ENCODE data around the gene TRIP12.
A peak's percentile ranks its signal among the peaks of the same experiment; 100 is the strongest.
"Not testable (repeated sequence)": the region's sequence is repeated elsewhere in the genome, so short reads cannot be mapped to it uniquely, and the experiment has no call there.

Gene TRIP12

GRCh38 chr2:229869226-229869625 lies 52.6 kb downstream of the TRIP12 start:
- no peaks in the 10 kb centered on the region for H3K27me3 Mint-ChIP-seq
- peaks cover 76% of the 10 kb centered on the region for H3K4me1 Mint-ChIP-seq
- no peaks in the 10 kb centered on the region for H3K9me3 Mint-ChIP-seq
- H3K27ac Mint-ChIP-seq: peak overlapping the region; percentile 76
- H3K36me3 Mint-ChIP-seq: peaks cover 30% of the 10 kb centered on the region
- H3K4me3 Mint-ChIP-seq: no peak overlapping the region

GRCh38 chr2:229868794-229869193 lies 53.0 kb downstream of the TRIP12 start:
- H3K4me3 Mint-ChIP-seq: no peak overlapping the region
- no peaks in the 10 kb centered on the region for H3K27me3 Mint-ChIP-seq
- peaks cover 76% of the 10 kb centered on the region for H3K4me1 Mint-ChIP-seq
- H3K9me3 Mint-ChIP-seq: no peaks in the 10 kb centered on the region
- H3K36me3 Mint-ChIP-seq: peaks cover 30% of the 10 kb centered on the region
- H3K27ac Mint-ChIP-seq: peak overlapping the region; percentile 76

DNA sequence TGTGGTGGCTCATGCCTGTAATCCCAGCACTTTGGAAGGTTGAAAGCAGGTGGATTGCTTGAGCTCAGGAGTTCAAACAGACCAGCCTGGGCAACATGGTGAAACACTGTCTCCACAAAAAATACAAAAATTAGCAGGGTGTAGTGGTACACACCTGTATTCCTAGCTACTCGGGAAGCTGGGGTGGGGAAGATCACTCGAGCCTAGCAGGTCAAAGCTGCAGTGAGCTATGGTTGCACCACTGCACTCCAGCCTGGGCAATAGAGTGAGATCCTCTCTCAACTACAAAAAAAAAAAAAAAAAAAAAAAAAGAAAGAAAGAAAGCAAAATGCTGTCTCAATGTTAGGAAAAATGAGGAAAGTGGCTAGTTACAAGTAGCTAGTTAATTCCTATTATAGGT lies 56.8 kb downstream of the TRIP12 start:
- Mint-ChIP-seq H3K4me1 (peaks cover 70% of the 10 kb centered on the region), H3K9me3 (no peaks in the 10 kb centered on the region), H3K27ac (no peak overlapping the region), H3K27me3 (no peaks in the 10 kb centered on the region), H3K4me3 (no peak overlapping the region), H3K36me3 (peaks cover 19% of the 10 kb centered on the region)

GRCh38 chr2:229861431-229861830 lies 60.4 kb downstream of the TRIP12 start:
- H3K27ac Mint-ChIP-seq: peak overlapping the region; percentile 66
- H3K27me3 Mint-ChIP-seq: no peaks in the 10 kb centered on the region
- no peaks in the 10 kb centered on the region for H3K9me3 Mint-ChIP-seq
- peaks cover 24% of the 10 kb centered on the region for H3K36me3 Mint-ChIP-seq
- H3K4me3 Mint-ChIP-seq: no peak overlapping the region
- peaks cover 67% of the 10 kb centered on the region for H3K4me1 Mint-ChIP-seq

- no peak overlapping the region for H3K27ac Mint-ChIP-seq
- no peaks in the 10 kb centered on the region for H3K27me3 Mint-ChIP-seq
- H3K36me3 Mint-ChIP-seq: peaks cover 28% of the 10 kb centered on the region
- no peak overlapping the region for H3K4me3 Mint-ChIP-seq
- H3K9me3 Mint-ChIP-seq: no peaks in the 10 kb centered on the region
- H3K4me1 Mint-ChIP-seq: peaks cover 64% of the 10 kb centered on the region
Measured at GRCh38 chr2:229860334-229860733, 61.5 kb downstream of the TRIP12 start.

GRCh38 chr2:229858351-229858750 lies 63.5 kb downstream of the TRIP12 start:
- H3K9me3 Mint-ChIP-seq: no peaks in the 10 kb centered on the region
- H3K4me3 Mint-ChIP-seq: no peak overlapping the region
- H3K27ac Mint-ChIP-seq: peak overlapping the region; percentile 76
- H3K36me3 Mint-ChIP-seq: peaks cover 30% of the 10 kb centered on the region
- no peaks in the 10 kb centered on the region for H3K27me3 Mint-ChIP-seq
- peaks cover 61% of the 10 kb centered on the region for H3K4me1 Mint-ChIP-seq

DNA sequence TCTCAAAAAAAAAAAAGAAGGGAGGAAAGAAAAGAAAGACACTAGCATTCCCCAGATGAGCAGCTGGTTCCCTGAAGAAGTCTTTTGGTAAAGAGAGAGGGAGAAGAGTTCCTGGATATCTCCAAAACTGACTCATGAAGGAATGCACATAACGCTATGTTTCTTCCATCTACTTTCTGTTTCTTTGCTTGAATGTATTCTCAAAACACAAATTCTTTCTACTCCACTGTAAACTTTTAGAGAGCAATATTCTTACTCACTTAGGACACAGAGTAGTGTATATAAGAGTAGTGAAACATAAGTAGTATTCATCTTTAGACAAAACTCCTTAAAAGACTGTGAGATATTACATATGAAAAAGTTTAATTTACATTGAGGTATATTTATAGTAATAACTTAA lies 64.2 kb downstream of the TRIP12 start:
- H3K9me3 Mint-ChIP-seq: no peaks in the 10 kb centered on the region
- no peak overlapping the region for H3K4me3 Mint-ChIP-seq
- H3K27ac Mint-ChIP-seq: peak overlapping the region; percentile 76
- H3K27me3 Mint-ChIP-seq: no peaks in the 10 kb centered on the region
- peaks cover 65% of the 10 kb centered on the region for H3K4me1 Mint-ChIP-seq
- H3K36me3 Mint-ChIP-seq: peaks cover 29% of the 10 kb centered on the region

- Mint-ChIP-seq H3K27me3 (no peaks in the 10 kb centered on the region), H3K27ac (peak overlapping the region; percentile 35), H3K9me3 (no peaks in the 10 kb centered on the region), H3K4me1 (peaks cover 72% of the 10 kb centered on the region), H3K36me3 (peaks cover 32% of the 10 kb centered on the region), H3K4me3 (no peak overlapping the region)
Measured at GRCh38 chr2:229856413-229856812, 65.4 kb downstream of the TRIP12 start.

DNA sequence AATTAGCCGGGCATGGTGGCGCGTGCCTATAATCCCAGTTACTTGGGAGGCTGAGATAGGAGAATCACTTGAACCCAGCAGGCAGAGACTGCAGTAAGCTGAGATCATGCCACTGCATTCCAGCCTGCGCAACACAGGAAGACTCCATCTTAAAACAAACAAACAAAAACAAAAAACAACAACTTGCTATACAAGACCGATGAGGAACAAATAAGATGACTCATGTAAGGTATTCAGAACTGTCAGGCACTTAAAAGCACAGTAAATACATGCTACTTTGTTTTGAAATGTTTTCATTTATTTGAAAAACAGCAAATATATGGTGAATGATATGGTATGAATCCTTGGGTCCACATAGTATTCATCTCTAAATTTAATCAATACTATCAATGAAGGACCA lies 66.7 kb downstream of the TRIP12 start:
- H3K27me3 Mint-ChIP-seq: no peaks in the 10 kb centered on the region
- H3K36me3 Mint-ChIP-seq: peaks cover 30% of the 10 kb centered on the region
- H3K9me3 Mint-ChIP-seq: no peaks in the 10 kb centered on the region
- H3K4me1 Mint-ChIP-seq: peaks cover 71% of the 10 kb centered on the region
- no peak overlapping the region for H3K4me3 Mint-ChIP-seq
- no peak overlapping the region for H3K27ac Mint-ChIP-seq

DNA sequence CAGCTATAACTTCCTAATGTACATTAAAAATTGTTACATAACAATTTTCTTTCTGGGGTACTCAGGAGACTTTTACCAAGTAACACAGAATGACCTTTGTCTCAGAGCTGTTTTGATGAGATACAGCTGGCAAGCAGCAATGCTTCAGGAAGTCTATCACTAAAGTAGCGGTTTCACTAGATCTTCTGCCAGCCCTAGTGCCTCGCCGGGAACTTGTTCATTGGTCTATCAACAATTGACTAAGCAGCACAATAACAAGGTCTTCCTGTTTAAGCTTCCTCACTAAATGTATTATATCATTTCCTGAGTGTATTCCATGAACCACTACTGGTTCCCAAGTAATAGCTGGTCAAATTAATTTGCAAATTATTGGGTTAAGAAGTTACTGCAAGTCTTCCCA lies 69.2 kb downstream of the TRIP12 start:
- Mint-ChIP-seq H3K9me3 (no peaks in the 10 kb centered on the region), H3K27me3 (no peaks in the 10 kb centered on the region), H3K36me3 (peaks cover 29% of the 10 kb centered on the region), H3K4me3 (peak overlapping the region; percentile 52), H3K4me1 (peaks cover 81% of the 10 kb centered on the region), H3K27ac (peak overlapping the region; percentile 87)

DNA sequence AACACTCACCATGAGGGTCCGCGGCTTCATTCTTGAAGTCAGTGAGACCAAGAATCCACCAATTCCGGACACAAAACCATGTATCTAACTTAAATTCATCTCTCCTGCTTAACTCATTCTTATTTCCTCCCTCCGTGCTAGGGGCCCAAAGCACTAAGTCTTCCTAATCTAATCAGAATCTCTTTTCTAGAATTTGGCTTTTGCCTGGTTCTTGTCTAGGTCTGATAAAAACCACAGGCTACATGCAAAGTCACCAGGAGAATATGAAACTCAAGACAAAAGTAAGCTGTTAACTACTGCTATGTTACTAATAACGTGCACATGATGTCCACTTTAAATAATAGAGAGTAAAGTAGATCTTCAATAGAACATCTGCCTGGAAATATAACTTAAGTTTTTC lies 69.9 kb downstream of the TRIP12 start:
- peak overlapping the region; percentile 81 for H3K27ac Mint-ChIP-seq
- no peaks in the 10 kb centered on the region for H3K27me3 Mint-ChIP-seq
- peak overlapping the region; percentile 70 for H3K4me3 Mint-ChIP-seq
- peaks cover 24% of the 10 kb centered on the region for H3K36me3 Mint-ChIP-seq
- no peaks in the 10 kb centered on the region for H3K9me3 Mint-ChIP-seq
- peaks cover 80% of the 10 kb centered on the region for H3K4me1 Mint-ChIP-seq

DNA sequence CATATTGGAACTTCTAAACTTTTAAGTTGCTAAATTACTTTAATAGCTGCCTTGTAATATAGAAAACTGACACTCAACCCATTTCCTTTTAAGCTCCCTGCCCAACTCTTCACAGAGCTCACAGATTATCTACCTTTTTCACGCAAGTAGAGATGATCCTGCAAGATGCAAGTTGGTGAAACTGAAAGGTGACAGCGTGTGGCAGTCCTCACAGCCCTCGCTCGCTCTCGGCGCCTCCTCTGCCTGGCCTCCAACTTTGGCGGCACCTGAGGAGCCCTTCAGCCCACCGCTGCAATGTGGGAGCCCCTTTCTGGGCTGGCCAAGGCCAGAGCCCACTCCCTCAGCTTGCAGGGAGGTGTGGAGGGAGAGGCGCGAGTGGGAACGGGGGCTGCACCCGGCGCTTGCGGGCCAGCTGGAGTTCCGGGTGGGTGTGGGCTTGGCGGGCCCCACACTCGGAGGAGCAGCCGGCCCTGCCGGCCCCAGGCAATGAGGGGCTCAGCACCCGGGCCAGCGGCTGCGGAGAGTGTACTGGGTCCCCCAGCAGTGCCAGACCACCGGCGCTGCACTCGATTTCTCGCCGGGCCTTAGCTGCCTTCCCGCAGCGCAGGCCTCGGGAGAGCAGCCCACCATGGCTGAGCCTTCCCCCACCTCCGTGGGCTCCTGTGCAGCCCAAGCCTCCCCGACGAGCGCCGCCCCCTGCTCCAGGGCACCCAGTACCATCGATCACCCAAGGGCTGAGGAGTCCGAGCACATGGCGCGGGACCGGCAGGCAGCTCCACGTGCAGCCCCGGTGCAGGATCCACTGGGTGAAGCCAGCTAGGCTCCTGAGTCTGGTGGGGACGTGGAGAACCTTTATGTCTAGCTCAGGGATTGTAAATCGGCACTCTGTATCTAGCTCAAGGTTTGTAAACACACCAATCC lies 71.2 kb downstream of the TRIP12 start:
- not testable (repeated sequence) for H3K9me3 Mint-ChIP-seq, H3K27ac Mint-ChIP-seq, H3K27me3 Mint-ChIP-seq, H3K4me3 Mint-ChIP-seq
- Mint-ChIP-seq H3K36me3 (peaks cover 22% of the 10 kb centered on the region), H3K4me1 (peaks cover 74% of the 10 kb centered on the region)

GRCh38 chr2:229849073-229849472 lies 72.7 kb downstream of the TRIP12 start:
- Mint-ChIP-seq H3K27ac (peak overlapping the region; percentile 93), H3K4me3 (peak overlapping the region; percentile 52), H3K27me3 (no peaks in the 10 kb centered on the region), H3K36me3 (peaks cover 21% of the 10 kb centered on the region), H3K9me3 (no peaks in the 10 kb centered on the region), H3K4me1 (peaks cover 81% of the 10 kb centered on the region)

GRCh38 chr2:229843613-229844012 lies 78.2 kb downstream of the TRIP12 start:
- Mint-ChIP-seq H3K4me3 (no peak overlapping the region), H3K36me3 (peaks cover 25% of the 10 kb centered on the region), H3K9me3 (no peaks in the 10 kb centered on the region), H3K27ac (no peak overlapping the region), H3K4me1 (peaks cover 70% of the 10 kb centered on the region), H3K27me3 (no peaks in the 10 kb centered on the region)

DNA sequence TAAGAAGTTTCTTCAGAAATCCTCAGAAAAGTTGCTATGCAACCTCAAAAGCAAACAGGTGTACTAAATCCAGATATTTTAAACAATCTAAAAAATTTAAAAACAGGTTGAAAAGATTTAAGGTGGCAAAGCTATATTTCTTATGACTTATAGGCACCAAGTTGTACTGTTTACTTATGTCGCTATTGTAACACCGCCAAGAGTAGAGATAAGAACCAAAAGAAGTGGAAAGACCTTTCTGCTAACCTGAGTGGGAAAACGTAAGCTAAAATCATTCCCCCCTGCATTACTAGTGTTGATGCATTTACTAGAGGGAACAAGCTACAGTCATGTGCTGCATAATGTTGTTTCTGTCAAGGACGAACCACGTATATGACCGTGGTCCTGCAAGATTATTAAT lies 83.1 kb downstream of the TRIP12 start:
- Mint-ChIP-seq H3K4me3 (no peak overlapping the region), H3K9me3 (no peaks in the 10 kb centered on the region), H3K27me3 (no peaks in the 10 kb centered on the region), H3K36me3 (peaks cover 21% of the 10 kb centered on the region), H3K4me1 (peaks cover 81% of the 10 kb centered on the region), H3K27ac (no peak overlapping the region)

DNA sequence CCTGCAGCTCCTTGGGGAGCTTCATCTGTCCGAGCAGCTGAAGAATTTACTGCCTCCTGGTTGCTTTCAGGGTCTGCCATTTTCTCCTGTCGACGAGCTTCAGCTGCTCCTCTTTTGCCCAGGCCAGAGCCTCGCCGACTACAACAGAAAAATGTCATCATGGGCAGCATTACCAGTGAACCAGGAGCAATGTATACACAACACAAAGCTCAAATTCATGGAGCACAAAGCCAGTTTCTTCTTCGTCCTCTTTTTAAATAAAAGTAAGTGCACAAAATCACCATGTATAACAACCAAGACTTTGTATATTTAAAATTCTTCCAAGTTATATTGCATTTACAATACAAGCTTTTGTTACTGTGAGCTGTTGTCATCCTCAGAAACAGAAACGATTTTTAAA lies 85.0 kb downstream of the TRIP12 start:
- Mint-ChIP-seq H3K9me3 (no peaks in the 10 kb centered on the region), H3K27me3 (no peaks in the 10 kb centered on the region), H3K4me1 (peaks cover 85% of the 10 kb centered on the region), H3K27ac (peak overlapping the region; percentile 62), H3K4me3 (peak overlapping the region; percentile 64), H3K36me3 (peaks cover 21% of the 10 kb centered on the region)
